Right lobe of liver (tissue), 6 donors: Measurements from ENCODE around the gene MCTP1. TPM values are rescaled to one million over a fixed set of nuclear protein-coding genes. Genes with fewer than 3 reads are reported as not detected.

Source experiments
- ATAC-seq, 4 donors: fragments of 200-7000 bp; cut with Tn5 transposase; one replicate each; pipeline ENCODE4 v1.9.1; 2020; ENCODE audit warnings: mild to moderate bottlenecking in 4 of 4, moderate library complexity in 4 of 4
- DNase-seq, 3 donors: peaks; one replicate each; pipeline ENCODE4 v3.0.0-alpha.2; 2020
- H3K27ac ChIP-seq, 3 donors: fragments of 200-600 bp; one replicate each; pipeline ENCODE4 v1.8.0; 2022
- H3K27me3 ChIP-seq, 2 donors: fragments of 200-600 bp; one replicate each; pipeline ENCODE4 v1.8.0; 2022
- H3K36me3 ChIP-seq, 4 donors: fragments of 200-600 bp; sonication (generic) in 1 of 4; one replicate each; pipeline versions ENCODE4 v1.5.1 to v1.8.0; 2017 to 2022; ENCODE audit warnings: control low read depth in 1 of 4
- H3K4me1 ChIP-seq, 4 donors: fragments of 200-600 bp; sonication (generic) in 1 of 4; one replicate each; pipeline versions ENCODE4 v1.5.1 to v1.8.0; 2017 to 2022; ENCODE audit warnings: control low read depth in 1 of 4
- H3K4me3 ChIP-seq, 3 donors: fragments of 200-600 bp; one replicate each; pipeline ENCODE4 v1.8.0; 2022
- H3K9me3 ChIP-seq, 4 donors: fragments of 200-600 bp; sonication (generic) in 1 of 4; one replicate each; pipeline versions ENCODE4 v1.5.1 to v1.8.0; 2017 to 2022; ENCODE audit warnings: control low read depth in 1 of 4
- CTCF ChIP-seq, 4 donors: fragments of 200-600 bp in 3 of 4; fragments of 450-650 bp in 1 of 4; IDR thresholded peaks; one replicate each; pipeline versions ENCODE4 v1.5.1 to v1.8.0; 2016 to 2022; ENCODE audit warnings: antibody characterized with exemption in 4 of 4, mild to moderate bottlenecking in 2 of 4
- POLR2A ChIP-seq: fragments of 450-650 bp; IDR thresholded peaks from one replicate; pipeline ENCODE4 v1.6.1; 2017; ENCODE audit warnings: antibody characterized with exemption, mild to moderate bottlenecking
- WGBS: methylation state at CpG from one replicate; pipeline ENCODE4 v1.1.6; 2018; ENCODE audit warnings: low coverage, low lambda C conversion rate; ENCODE audit not compliant: insufficient coverage; ENCODE audit errors: missing lambda C conversion rate; 5-methylcytosine and 5-hydroxymethylcytosine counted together
- intact Hi-C, 2 donors: fragments of 100-400 bp; cut with DNase I; formaldehyde crosslinking; loops; one replicate each; pipeline versions ENCODE4 v1.11.2 to v1.14.1; 2022
- total RNA-seq, 6 experiments: library from RNA; depleted of rRNA in 2 of 6; stranded (reverse); fragments of >200 nt in 2 of 6; fragmentation: NEBNext Ultra II Directional in 3 of 6; extraction: Animal tissue kit (Norgen Biotek cat#: 25700) in 3 of 6; gene quantifications; one replicate each; pipeline versions ENCODE4 v1.1.0 to v1.2.4, GENCODE V29; 2016 to 2023
- donor health status: DM: no; HTN: yes; CAD: no.
- donor health status: DM: no; HTN: no; CAD: no.
- donor health status: DM: no; HTN: no; CAD: no.
- donor health status: DM: no; HTN: yes; CAD: no.
- donor health status: DM: no; HTN: yes; CAD: no.

The MCTP1 gene
- total RNA-seq, 6 experiments from 2014 or later = 1.2 to 5.9 (median 3.5) TPM

GRCh38 chr5:94807985-94808384, 476.9 kb downstream of the MCTP1 start:
- Histone ChIP-seq H3K9me3 (no peaks in the 10 kb centered on the region), H3K27ac (no peak overlapping the region), H3K36me3 (no peaks in the 10 kb centered on the region), H3K4me3 (no peak overlapping the region), H3K4me1 (no peaks in the 10 kb centered on the region), H3K27me3 (no peaks in the 10 kb centered on the region)
- intact Hi-C loops = no loop called here
- DNase-seq (no peak), ATAC-seq (no peak)
- WGBS = 60% methylated on average over 1 of the region's 1 CpG
- TF ChIP-seq POLR2A = no peak

- Histone ChIP-seq H3K4me1 (no peaks in the 10 kb centered on the region), H3K36me3 (no peaks in the 10 kb centered on the region), H3K27ac (no peak overlapping the region), H3K27me3 (no peaks in the 10 kb centered on the region), H3K9me3 (no peaks in the 10 kb centered on the region), H3K4me3 (no peak overlapping the region)
- intact Hi-C loops = no loop called here
- WGBS = 31% methylated on average over 2 of the region's 2 CpGs
- DNase-seq (no peak), ATAC-seq (no peak)
- TF ChIP-seq CTCF (IDR thresholded peaks at IDR 0.05) (no peak), POLR2A (no peak)
These were observed 482.4 kb downstream of the MCTP1 start for GRCh38 chr5:94802450-94802849.

GRCh38 chr5:94796586-94796985, 488.3 kb downstream of the MCTP1 start:
- ATAC-seq (no peak), DNase-seq (no peak)
- intact Hi-C loops = no loop called here
- Histone ChIP-seq H3K9me3 (no peaks in the 10 kb centered on the region), H3K27me3 (no peaks in the 10 kb centered on the region), H3K4me1 (no peaks in the 10 kb centered on the region), H3K36me3 (no peaks in the 10 kb centered on the region), H3K27ac (no peak overlapping the region), H3K4me3 (no peak overlapping the region)
- 43% methylated on average over 3 of the region's 3 CpGs for WGBS
- no peak for TF ChIP-seq POLR2A
- no peak for TF ChIP-seq CTCF (IDR thresholded peaks at IDR 0.05)

- H3K36me3 ChIP-seq = no peaks in the 10 kb centered on the region
- no peak overlapping the region for H3K27ac ChIP-seq
- H3K4me1 ChIP-seq = no peaks in the 10 kb centered on the region
- no peaks in the 10 kb centered on the region for H3K9me3 ChIP-seq
- intact Hi-C loops = no loop called here
- ATAC-seq = no peak
- TF ChIP-seq POLR2A (no peak), CTCF (IDR thresholded peaks at IDR 0.05) (no peak)
- H3K27me3 ChIP-seq = no peaks in the 10 kb centered on the region
- H3K4me3 ChIP-seq = no peak overlapping the region
- DNase-seq = no peak
These were observed 491.1 kb downstream of the MCTP1 start for GRCh38 chr5:94793816-94794198.

GRCh38 chr5:94793113-94793815, 491.6 kb downstream of the MCTP1 start:
- intact Hi-C loops = no loop called here
- ATAC-seq = peak in 3 of 4 donors; percentile 18 to 50 (median 36)
- DNase-seq = no peak
- WGBS = 18% methylated on average over 4 of the region's 4 CpGs
- Histone ChIP-seq H3K36me3 (no peaks in the 10 kb centered on the region), H3K4me3 (no peak overlapping the region), H3K27ac (no peak overlapping the region), H3K4me1 (no peaks in the 10 kb centered on the region), H3K27me3 (no peaks in the 10 kb centered on the region), H3K9me3 (no peaks in the 10 kb centered on the region)
- TF ChIP-seq POLR2A (no peak), CTCF (IDR thresholded peaks at IDR 0.05) (no peak)
